BE2C (cell line): Measurements from ENCODE around the gene AUTS2.

Experiments used
- DNase-seq: peaks from one replicate; pipeline ENCODE4 v3.0.0-alpha.2; 2020
- H3K27me3 ChIP-seq: fragments of 250-450 bp; sonication (Bioruptor Pico); 2 replicates; pipeline ENCODE4 v1.5.1; 2020; ENCODE audit warnings: mild to moderate bottlenecking
- H3K36me3 ChIP-seq: fragments of 250-450 bp; sonication (Bioruptor Pico); 2 replicates; pipeline ENCODE4 v1.5.1; 2020; ENCODE audit warnings: mild to moderate bottlenecking
- H3K4me1 ChIP-seq: fragments of 250-450 bp; sonication (Bioruptor Pico); 2 replicates; pipeline ENCODE4 v1.5.1; 2020
- H3K4me3 ChIP-seq: 2 replicates; pipeline ENCODE4 v1.5.1; 2011; ENCODE audit warnings: low read depth, low read length
- H3K9me3 ChIP-seq: fragments of 250-450 bp; sonication (Bioruptor Pico); 2 replicates; pipeline ENCODE4 v1.5.1; 2020
- CTCF ChIP-seq: IDR thresholded peaks from 2 replicates; pipeline ENCODE4 v1.5.1; 2012; ENCODE audit warnings: mild to moderate bottlenecking, low read depth, low read length

Gene AUTS2

GRCh38 chr7:70654979-70655378, 1056.7 kb downstream of the AUTS2 start:
- no peak for DNase-seq
- Histone ChIP-seq H3K9me3 (no peaks in the 10 kb centered on the region), H3K27me3 (no peaks in the 10 kb centered on the region), H3K36me3 (no peaks in the 10 kb centered on the region), H3K4me3 (no peak overlapping the region), H3K4me1 (no peaks in the 10 kb centered on the region)
- no peak for TF ChIP-seq CTCF

DNA sequence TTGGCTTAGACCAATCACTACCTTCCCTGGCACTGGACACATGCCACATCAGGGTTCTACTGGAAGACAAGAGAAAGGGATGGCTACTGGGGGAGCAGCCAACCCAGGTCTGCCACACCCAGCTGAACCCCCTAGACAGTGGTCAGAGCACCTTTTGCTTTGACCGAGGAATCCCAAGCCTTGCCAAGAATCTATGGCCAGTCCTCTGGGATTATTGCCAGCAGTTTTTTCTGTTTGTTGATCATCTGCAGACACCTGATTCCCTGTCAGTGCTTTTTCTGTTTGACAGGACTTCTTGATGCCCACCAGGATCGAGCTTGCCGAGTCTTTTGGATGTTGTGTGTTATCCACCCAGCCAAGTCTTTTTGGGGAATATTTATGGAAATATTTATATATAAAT, 1057.4 kb downstream of the AUTS2 start:
- Histone ChIP-seq H3K9me3 (no peaks in the 10 kb centered on the region), H3K36me3 (no peaks in the 10 kb centered on the region), H3K4me1 (no peaks in the 10 kb centered on the region), H3K4me3 (no peak overlapping the region), H3K27me3 (no peaks in the 10 kb centered on the region)
- no peak for DNase-seq
- TF ChIP-seq CTCF: no peak

DNA sequence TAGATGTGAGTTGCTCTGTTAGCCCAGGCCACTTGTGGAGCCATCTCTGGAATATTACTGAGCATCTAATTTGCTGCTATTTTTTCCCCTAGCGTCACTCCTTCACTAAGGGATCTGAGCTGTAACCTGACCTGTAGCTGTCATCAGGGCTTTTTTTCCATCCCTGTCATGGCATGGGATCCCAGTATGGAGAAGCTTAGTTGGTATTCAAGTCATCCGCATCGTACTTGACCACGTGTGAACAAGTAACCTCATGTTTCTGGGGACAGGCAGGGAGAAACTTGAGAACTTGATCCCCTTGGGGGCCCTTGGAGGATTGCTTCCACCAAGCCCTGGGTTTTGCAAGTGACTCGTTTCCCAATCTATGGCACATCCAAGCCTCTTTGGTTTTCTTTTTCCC, 1059.3 kb downstream of the AUTS2 start:
- no peaks in the 10 kb centered on the region for H3K27me3 ChIP-seq
- no peaks in the 10 kb centered on the region for H3K36me3 ChIP-seq
- TF ChIP-seq CTCF: no peak
- no peak for DNase-seq
- no peaks in the 10 kb centered on the region for H3K4me1 ChIP-seq
- H3K4me3 ChIP-seq: no peak overlapping the region
- H3K9me3 ChIP-seq: no peaks in the 10 kb centered on the region

DNA sequence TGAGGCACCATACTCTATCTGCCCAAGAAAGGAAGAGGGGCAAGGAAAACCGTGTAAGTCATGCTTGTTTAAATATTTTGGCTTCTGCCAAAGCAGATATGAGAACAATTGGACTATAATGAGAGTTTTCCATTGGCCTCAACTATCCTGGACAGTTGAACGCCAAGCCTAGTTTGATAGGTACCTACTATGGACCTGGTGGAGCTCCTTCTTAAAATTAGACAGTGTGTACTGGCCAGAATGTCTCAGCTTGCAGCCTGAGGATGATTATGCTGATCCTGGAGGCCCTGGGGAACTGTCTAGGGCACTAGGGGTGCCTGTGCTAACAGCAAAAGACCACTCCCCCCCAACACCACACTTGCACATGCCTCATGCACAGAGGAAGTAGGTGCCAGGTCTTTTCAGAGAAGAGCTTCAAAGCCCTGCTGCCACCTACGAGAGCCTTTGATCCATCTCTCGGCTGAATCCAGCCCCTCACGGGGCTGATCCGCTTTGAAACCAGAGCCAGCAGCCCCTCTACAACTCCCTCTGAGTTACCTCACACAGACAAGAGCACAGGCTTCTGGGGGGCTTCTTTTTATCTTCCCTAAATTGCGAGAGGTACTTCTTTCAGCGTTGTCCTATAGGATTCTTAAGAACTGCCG, 1059.8 kb downstream of the AUTS2 start:
- H3K36me3 ChIP-seq: no peaks in the 10 kb centered on the region
- no peaks in the 10 kb centered on the region for H3K9me3 ChIP-seq
- no peak for TF ChIP-seq CTCF
- no peak for DNase-seq
- H3K27me3 ChIP-seq: no peaks in the 10 kb centered on the region
- H3K4me3 ChIP-seq: no peak overlapping the region
- H3K4me1 ChIP-seq: no peaks in the 10 kb centered on the region

DNA sequence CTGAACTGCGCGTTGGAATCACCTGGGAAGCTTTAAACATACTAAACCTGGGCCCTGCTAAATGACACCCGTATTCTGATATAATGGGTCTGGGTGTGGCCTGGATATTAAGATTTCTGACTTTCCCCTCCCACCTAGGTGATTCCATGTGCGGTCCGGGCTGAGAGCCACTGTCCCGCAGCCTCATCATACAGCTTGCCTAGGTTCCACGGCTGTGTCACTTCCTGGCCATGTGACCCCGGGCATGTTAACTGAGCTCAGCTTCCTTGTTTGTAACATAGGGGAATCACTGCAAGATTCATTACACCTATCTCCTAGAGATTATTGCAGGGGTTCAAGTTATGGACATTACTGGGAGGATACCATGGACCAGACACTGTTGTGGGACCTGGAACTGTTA, 1061.0 kb downstream of the AUTS2 start:
- no peaks in the 10 kb centered on the region for H3K9me3 ChIP-seq
- no peaks in the 10 kb centered on the region for H3K4me1 ChIP-seq
- H3K27me3 ChIP-seq: no peaks in the 10 kb centered on the region
- no peak overlapping the region for H3K4me3 ChIP-seq
- H3K36me3 ChIP-seq: no peaks in the 10 kb centered on the region
- no peak for DNase-seq
- no peak for TF ChIP-seq CTCF

DNA sequence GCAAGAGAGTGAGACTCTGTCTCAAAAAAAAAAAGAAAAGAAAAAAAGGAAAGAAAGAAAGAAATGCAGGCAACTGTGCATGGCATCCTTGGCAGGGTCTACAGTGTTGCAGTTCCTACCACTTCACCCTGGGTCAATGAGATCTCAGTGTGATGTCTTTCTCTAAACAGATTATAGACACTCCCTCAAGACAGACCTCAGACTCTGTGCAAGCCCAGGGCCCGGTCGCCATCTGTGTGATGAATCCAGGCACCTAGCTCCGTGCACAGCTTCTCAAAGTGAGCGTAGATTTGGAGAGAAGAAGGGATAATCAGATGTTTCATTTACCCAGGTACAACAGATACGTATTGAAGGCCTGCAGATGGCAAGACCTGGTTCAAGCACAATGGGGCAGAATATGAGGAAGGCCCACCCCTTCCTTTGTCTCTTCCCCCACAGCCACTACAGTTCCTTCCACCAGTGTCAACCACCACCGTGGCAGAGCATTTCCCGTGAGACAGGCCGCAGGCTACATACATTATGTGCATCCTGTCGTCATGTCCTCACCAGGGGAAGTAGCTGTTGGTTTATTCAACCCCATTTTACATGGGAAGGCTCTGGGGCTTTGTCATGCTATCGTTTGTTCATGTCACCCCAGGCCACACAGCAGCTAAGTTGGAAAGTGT, 1062.0 kb downstream of the AUTS2 start:
- TF ChIP-seq CTCF: no peak
- DNase-seq: no peak
- no peaks in the 10 kb centered on the region for H3K27me3 ChIP-seq
- no peaks in the 10 kb centered on the region for H3K4me1 ChIP-seq
- H3K9me3 ChIP-seq: no peaks in the 10 kb centered on the region
- H3K36me3 ChIP-seq: no peaks in the 10 kb centered on the region
- H3K4me3 ChIP-seq: no peak overlapping the region
